ENCODE measurements around the gene ZNF276. TPM values are rescaled to one million over a fixed set of nuclear protein-coding genes. Genes with fewer than 3 reads are reported as not detected.

Gene ZNF276
- total RNA-seq, 1 experiment from 2014 or later = 19.9 TPM

DNA sequence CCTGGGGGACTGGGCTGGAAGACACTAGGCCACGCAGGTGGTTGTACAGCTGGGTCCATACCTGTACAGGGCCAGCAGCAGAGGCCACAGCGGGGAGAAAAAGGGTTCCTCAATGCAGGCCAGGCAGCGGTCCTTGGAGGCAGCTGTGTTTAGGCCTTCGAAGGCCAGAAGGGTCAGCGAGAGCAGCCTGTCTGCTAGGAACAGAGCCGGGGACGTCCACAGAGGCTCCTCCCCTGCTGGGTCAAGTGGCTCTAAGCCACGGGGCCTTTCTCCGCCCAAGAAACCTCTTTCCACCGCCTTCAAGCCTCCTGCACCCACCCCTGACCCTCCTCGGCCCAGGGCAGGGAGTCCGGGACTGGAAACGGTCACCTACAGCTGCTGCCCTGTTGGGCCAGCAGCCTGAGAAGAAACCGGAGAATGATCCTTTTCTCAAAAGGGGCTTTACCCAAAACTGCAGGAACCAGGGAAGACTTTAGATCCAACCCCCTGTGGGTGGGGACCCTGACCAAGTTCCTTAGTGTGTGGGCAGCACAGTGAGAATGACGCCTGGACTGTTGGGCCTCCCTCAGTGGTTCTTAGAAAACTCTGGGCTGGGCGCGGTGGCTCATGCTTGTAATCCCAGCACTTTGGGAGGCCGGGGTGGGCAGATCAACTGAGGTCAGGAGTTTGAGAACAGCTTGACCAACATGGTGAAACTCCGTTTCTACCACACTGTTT is 11.5 kb upstream of the ZNF276 start:
- in situ Hi-C loops (cut with HindIII; ENCODE audit: low sequenced_read_pairs) = no loop called here
- no peak for DNase-seq (ENCODE audit: low spot score)

DNA sequence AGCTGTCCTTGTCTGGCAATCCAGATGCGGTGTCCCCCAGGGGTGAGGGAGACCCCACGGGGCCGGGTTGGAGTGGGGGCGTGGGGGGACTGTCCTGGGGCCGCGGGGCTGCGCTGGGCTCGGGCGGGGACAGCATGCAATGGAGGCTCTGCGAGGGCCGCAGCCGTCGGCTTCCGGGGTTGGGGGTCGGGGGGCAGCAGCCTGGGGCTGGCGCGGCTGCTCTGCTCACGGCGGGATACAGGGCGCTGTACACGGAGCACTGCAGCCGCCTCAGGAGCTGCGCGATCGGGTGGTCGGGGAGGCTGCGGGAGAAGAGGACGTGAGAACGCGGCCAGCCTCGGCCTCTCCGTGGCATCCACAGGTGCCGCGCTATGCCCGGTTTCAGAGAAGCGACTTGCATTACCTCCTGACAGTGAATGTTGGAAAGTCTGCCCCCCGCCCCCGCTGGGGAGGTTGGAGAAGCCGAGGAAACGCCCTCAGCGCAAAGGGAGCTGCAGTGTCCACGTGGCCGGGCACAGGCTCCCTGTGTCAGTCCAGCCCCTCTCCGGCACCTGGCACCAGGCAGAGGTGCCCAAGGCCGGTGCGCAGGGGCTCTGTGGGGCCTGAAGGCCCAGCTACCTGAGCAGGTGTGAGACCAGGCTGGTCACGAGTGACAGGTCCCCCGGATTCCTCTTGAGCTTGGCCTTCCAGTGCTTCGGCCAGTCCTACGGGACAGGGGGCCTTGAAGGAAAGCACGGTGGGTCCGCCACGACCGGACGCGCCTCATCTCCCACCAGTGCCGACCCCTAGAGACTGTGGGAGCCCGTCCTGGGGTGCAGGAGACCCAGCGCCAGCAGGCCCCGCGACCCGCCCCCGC is 10.4 kb upstream of the ZNF276 start:
- no peak for DNase-seq (ENCODE audit: low spot score)
- in situ Hi-C loops (cut with HindIII; ENCODE audit: low sequenced_read_pairs) = no loop called here

DNA sequence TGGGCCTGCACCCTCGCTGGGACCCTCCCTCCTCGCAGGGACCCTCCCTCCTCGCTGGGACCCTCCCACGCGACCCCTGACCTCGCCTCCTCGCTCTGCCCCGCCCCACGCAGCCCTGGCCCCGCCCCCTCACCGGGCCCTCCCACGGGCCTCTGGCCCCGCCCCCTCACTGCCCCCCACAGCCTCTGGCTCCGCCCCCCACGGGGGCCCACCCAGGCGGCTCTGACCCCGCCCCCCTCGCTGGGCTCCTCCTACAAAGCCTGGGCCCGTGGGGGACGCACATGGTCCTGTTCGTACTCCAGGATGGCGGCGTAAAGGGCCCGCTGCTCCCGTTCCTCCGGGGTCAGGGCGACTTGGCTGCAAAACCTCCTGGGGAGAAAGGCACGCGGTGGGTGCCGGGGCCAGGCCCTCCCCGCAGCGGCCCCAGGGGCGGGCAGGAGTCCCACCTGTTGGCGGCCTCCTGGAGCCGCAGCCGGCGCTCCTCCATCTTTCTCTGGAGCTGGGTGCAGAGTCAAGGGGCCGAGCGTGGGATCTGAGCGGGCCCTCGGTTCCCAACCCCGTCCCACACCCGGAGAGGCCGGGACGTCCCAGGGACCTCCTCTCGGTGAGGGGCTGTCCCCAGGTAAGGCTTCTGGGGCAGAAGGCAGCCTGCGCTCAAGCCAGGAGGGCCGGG is 9.6 kb upstream of the ZNF276 start:
- in situ Hi-C loops (cut with HindIII; ENCODE audit: low sequenced_read_pairs) = no loop called here
- DNase-seq (ENCODE audit: low spot score) = no peak

DNA sequence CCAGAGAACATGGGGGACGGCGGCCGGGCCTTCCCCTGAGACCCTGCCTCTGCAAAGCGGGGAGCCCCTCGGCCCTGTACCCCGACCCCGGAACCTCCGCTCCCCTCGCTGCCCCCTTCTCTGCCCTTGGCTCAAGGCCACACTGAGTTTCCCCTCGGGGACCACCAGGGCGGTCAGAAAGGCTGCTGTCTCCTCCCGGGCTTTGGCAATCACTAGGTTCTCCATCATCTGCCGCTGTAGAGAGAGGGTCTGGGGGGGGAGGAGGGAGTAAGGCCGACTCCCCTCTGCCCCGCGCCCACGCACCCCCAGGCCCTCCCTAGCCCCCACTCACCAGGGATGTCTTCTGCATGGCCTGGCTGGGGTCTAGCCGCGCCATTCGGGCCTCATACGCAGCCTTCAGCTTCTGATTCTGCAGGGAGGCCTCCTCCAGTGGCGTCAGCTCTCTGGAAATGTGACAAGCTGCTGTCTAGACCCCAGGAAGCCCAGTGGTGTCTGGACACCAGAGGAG is 9.0 kb upstream of the ZNF276 start:
- in situ Hi-C loops (cut with HindIII; ENCODE audit: low sequenced_read_pairs) = no loop called here

DNA sequence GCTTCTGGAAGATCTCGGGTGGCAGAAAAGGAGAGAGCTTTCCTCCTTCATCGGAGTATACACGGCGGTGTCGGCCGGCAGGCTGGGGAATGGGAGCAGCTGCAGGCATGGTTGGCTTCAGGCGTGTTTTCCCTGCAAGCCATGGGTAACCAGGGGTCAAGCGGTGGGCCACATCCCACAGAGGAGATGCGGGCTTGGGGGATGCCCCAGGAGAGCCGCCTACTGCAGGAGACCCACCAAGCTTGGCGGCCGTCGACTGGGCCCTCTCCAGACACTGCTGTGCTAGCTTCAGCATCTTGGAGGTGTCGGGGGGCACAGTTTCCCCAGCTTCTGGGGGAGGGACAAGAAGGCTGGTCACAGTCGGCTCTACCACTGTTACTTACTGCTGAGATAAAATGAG is 4.8 kb upstream of the ZNF276 start:
- in situ Hi-C loops (cut with HindIII; ENCODE audit: low sequenced_read_pairs) = no loop called here
- no peak for DNase-seq (ENCODE audit: low spot score)

More for the DNA sequence above, 9.0 kb upstream of the ZNF276 start:
- no peak for DNase-seq (ENCODE audit: low spot score)

DNA sequence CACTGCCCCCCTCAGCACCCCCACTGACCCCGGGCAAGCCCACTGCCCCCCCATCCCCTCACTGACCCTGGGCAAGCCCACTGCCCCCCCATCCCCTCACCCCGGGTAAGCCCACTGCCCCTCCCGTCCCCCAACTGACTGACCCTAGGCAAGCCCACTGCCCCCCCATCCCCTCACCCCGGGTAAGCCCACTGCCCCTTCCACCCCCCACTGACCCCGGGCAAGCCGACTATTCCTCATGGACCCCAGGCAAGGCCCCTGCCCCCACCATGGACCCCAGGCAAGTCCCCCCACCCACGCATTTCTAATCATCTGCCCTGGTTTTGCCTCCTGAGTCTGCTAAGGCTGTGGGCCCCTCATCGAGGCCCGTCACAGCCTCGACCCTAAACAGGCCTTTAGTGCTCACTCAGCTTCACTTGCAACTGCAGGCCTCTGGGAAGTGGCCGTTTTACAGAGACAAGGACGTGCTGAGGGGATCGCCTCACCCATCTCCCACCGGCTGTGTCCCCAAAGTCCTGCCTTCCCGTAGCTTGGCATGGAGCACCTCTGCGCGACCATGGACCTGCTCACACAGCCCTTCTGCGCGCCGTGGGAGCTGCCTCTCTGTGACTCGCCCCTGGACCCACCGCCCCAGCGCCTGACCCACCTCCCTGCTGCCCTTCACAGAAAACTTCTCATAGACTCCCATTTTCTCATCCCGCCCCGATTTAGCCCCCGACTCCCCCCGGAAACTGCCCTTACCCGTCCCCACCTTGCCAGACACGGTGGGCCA is 4.2 kb upstream of the ZNF276 start:
- DNase-seq (ENCODE audit: low spot score) = no peak
- in situ Hi-C loops (cut with HindIII; ENCODE audit: low sequenced_read_pairs) = no loop called here

DNA sequence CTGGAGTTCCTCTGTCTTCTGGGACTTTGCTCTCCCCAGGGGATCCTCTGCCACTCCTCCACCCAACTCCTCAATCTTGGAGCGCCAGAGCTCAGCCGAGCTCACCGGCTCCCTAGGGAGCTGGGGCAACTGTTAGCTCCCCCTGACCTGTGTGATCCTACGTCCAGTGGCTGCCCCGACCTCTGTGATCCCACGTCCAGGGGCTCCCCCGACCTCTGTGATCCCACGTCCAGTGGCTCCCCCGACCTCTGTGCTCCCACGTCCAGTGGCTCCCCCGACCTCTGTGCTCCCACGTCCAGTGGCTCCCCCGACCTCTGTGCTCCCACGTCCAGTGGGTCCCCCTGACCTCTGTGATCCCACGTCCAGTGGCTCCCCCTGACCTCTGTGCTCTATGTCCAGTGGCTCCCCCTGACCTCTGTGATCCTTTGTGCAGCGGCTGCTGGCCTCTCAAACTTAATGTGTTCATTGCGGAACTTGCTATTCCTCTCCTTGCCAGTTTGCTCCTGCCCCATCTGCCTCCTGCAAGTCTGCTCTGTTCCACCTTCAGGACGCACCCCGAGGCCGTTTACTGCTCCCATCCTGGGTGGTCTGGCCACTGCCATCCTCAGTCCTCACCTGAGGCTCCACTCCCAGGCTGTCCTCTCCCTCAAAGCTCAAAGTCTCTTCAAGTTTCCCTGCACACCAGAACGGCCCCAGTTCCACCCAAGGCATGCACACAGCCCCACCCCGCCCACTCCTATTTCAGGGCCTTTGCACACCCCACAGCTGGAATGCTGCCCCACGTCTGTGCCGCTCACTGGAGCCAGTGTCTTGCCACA is 3.4 kb upstream of the ZNF276 start:
- DNase-seq (ENCODE audit: low spot score) = no peak
- in situ Hi-C loops (cut with HindIII; ENCODE audit: low sequenced_read_pairs) = no loop called here

DNA sequence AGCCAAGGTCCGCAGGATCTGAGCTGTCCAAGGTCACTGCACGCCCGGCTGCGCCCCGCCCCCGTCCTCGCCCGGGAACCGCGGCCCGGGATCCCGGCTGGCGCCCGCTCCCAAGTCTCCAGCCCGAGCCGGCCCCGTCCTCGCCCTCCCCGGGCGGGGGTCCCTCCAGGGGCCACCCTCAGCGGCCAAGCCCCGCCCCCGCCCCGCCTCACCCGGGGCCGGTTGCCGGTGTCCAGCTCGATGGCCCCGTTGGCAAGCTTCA is 855 bp upstream of the ZNF276 start:
- in situ Hi-C loops (cut with HindIII; ENCODE audit: low sequenced_read_pairs) = no loop called here
- no peak for DNase-seq (ENCODE audit: low spot score)

DNA sequence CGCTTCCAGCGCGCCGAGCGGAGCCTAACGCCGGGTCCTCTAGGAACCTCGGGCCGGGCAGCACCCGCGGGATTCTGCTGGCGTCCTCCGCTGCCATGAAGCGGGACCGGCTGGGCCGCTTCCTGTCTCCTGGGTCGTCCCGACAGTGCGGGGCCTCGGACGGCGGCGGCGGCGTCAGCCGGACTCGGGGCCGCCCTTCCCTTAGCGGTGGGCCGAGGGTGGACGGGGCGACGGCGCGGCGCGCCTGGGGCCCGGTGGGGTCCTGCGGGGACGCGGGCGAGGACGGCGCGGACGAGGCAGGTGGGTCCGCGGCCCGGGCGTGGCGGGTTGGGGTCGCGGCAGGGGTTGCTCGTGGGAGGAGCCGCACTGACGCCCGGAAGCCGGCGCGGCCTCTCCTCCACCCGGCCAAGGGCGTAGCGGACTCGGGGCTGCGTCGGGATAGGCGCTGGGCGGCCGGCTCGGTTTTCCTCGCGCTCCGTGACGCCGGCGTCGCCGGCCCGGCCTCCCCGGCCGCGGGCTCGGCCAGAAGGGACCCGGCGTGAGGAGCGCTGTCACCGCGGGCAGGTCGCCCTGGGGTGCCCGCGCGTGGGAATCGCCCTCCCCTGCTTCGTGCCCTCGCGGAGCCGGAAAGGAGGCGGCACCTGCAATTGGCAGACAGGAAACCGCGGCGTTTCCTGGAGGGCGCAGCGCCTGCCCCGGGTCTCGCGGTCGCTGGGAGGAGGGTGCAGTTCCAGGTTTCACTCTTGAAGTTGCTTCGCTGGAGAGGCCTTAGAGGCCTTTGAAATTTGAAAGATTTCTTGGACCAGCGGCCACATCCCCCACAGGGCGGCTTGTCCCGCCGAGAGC is 432 bp downstream of the ZNF276 start:
- DNase-seq (ENCODE audit: low spot score) = no peak

DNA sequence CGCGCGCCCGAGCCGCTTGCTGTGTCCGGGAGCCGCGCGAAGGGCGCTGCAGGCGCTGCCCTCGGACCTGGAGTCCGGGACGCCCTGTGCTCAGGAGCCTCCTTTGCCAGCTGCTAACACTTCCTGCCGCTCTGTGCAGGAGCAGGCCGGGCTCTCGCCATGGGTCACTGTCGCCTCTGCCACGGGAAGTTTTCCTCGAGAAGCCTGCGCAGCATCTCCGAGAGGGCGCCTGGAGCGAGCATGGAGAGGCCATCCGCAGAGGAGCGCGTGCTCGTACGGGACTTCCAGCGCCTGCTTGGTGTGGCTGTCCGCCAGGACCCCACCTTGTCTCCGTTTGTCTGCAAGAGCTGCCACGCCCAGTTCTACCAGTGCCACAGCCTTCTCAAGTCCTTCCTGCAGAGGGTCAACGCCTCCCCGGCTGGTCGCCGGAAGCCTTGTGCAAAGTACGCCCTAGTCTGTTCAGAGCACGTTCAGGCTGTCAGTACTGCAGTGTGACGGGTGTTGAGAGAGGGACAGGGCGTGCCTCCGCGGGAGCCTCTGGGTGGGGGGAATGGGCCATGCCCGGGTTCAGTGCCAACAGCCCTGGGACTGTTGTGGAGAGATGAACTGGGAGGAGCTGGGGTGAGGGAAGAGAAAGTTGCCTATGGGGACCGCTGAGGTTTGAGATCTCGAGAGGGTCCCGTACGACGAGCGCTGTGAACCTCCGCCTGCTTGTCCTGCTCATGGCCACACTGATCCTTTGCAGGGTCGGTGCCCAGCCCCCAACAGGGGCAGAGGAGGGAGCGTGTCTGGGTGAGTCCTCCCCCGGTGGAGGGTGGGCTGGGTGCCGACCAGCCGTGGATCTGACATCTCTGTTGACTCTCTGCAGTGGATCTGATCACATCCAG is 1.3 kb downstream of the ZNF276 start:
- in situ Hi-C loops (cut with HindIII; ENCODE audit: low sequenced_read_pairs) = no loop called here
- DNase-seq (ENCODE audit: low spot score) = no peak

More for the DNA sequence above, 432 bp downstream of the ZNF276 start:
- in situ Hi-C loops (cut with HindIII; ENCODE audit: low sequenced_read_pairs) = no loop called here

DNA sequence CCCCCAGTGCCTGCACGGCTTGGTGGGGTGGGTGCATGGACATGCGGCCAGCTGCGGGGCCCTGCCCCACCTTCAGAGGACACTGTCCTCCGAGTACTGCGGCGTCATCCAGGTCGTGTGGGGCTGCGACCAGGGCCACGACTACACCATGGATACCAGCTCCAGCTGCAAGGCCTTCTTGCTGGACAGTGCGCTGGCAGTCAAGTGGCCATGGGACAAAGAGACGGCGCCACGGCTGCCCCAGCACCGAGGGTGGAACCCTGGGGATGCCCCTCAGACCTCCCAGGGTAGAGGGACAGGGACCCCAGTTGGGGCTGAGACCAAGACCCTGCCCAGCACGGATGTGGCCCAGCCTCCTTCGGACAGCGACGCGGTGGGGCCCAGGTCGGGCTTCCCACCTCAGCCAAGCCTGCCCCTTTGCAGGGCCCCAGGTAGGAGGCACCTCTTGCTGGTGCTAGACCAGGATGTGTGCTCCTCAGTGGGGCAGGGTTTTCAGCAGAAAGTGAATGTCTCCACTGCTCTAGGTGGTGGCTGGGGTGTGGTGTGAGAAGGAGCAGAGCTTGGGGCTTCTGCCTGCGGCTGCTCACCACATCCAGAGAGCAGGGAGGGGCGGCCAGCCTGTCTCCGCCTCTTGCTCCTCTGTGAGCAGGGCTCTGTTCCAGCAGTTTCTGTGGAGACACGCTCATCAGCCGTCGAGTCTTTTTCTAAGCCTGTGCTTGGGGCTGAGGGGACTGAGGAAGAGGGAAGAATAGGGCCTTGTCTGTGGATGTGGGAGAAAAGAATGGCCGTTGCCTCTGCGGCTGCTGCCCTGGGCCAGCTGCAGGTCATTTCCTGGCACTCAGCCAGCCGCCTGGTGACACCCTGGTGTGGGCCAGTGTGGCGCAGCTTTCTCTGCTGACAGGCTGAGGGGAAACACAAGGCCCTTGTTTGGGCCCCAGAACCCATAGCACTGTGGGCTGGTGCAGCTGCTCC is 2.2 kb downstream of the ZNF276 start:
- DNase-seq (ENCODE audit: low spot score) = peak; percentile 34
- in situ Hi-C loops (cut with HindIII; ENCODE audit: low sequenced_read_pairs) = no loop called here

DNA sequence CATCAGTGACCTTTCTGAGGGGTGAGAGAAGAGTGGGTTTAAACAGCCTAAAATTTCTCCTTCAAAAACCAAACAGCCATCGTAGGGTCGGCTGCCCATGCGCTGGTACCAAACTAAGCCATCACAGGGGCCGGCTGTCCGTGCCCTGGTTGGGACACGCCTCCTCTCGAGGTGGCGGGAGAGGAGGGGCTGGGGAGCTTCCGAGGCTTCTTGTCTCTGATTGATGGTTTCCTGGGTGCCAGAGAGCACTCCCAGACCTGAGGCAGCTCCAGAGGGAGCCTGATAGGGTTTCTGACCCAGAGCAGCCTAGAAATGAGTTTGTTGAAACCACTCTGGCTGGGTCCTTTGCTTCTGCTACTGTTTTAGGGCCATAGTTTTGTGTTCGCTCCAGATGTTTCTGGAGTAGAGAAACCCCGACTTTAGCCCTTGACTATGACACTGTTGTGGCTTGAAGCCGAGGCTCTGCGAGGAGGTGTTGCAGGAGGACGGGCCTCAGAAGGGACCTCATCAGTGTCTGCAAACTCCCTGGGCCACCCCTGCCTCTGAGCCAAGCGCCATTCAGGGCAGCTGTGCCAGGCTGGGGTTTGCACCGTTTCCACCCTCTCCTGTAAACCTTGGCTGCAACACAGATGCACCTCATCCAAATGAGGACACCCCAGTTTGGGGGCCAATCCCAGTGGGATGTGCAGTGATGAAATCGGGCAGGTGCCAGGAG is 6.2 kb downstream of the ZNF276 start:
- in situ Hi-C loops (cut with HindIII; ENCODE audit: low sequenced_read_pairs) = no loop called here

DNA sequence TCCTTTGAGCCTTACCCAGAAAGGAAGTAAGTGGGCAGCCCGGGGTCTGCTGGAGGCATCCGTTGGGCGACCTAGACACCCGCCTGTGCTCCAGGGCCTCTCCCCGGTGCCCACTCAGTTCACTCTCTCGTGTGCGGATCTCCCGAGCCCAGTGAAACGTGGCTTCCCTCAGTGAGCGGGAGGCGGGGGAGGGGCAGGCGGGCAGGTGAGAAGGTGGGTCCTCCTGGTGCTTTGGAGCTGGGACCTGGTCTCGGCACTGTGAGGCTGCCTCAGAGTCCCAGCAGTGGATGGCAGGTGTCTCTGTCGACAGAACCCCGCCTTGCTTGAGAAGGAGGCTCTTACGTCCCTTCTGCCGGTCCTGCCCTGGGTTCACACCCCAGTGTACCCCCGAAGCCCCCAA is 8.0 kb downstream of the ZNF276 start:
- in situ Hi-C loops (cut with HindIII; ENCODE audit: low sequenced_read_pairs) = no loop called here
- no peak for DNase-seq (ENCODE audit: low spot score)

More for the DNA sequence above, 6.2 kb downstream of the ZNF276 start:
- no peak for DNase-seq (ENCODE audit: low spot score)

DNA sequence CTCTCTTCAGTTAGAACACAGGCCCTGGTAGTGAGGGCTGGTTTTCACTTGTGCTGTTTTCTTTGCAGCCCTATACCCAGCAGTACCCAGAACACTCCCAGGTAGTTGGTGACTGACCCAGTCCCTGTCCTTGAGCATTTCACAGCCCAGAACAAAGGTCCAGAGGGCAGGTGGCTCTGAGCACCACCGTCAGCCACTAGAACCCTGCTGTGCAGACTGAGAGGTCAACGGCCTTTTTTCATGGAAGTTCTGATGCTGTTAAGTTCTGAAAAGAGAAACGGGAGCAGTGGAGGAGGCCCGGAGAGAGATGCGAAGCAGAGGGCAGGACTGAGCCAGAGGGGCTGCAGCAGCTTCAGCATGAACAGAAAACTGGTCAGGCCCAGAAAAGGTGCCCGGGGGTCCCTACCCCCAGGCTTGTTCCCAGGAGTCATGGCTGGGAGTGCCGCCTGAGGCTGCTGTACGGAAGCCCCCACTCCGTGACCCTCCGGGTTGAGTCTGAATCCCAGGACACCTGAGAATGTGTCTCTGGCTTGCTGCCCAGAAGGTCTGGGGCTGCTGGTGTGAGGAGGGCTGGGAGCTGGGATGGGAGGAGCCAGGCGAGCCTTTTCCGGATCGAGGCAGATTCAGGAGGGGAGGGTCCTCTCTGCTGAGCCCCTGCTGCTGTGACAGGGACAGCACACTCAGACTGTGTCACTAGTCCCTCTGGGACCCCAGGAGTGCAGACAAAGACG is 8.7 kb downstream of the ZNF276 start:
- no peak for DNase-seq (ENCODE audit: low spot score)
- in situ Hi-C loops (cut with HindIII; ENCODE audit: low sequenced_read_pairs) = no loop called here
